GM19238 (cell line): ENCODE results near the gene INTS3.
A peak's percentile ranks its signal among the peaks of the same experiment; 100 is the strongest.
"Not testable (repeated sequence)": the region's sequence is repeated elsewhere in the genome, so short reads cannot be mapped to it uniquely, and the experiment has no call there.

Source experiments
- DNase-seq: peaks from one replicate; pipeline ENCODE4 v3.0.0; 2011; ENCODE audit warnings: low spot score; ENCODE audit not compliant: insufficient read length

Gene INTS3

GRCh38 chr1:153754266-153754665 is 26.4 kb downstream of the INTS3 start:
- no peak for DNase-seq

GRCh38 chr1:153760440-153760839 is 32.6 kb downstream of the INTS3 start:
- DNase-seq, result no peak

GRCh38 chr1:153763365-153764225 is 35.7 kb downstream of the INTS3 start:
- DNase-seq, result no peak

GRCh38 chr1:153764310-153764709 is 36.5 kb downstream of the INTS3 start:
- DNase-seq, result no peak

GRCh38 chr1:153766663-153767062 is 38.8 kb downstream of the INTS3 start:
- not testable (repeated sequence) for DNase-seq

GRCh38 chr1:153767519-153767918 is 39.7 kb downstream of the INTS3 start:
- no peak for DNase-seq

- no peak for DNase-seq
Observed at GRCh38 chr1:153768316-153769181, 40.7 kb downstream of the INTS3 start.

- DNase-seq, result no peak
Observed at GRCh38 chr1:153769221-153769620, 41.4 kb downstream of the INTS3 start.

- DNase-seq, result no peak
Observed at GRCh38 chr1:153770797-153771196, 42.9 kb downstream of the INTS3 start.

GRCh38 chr1:153771261-153771660 is 43.4 kb downstream of the INTS3 start:
- DNase-seq, result no peak

GRCh38 chr1:153771841-153772593 is 44.2 kb downstream of the INTS3 start:
- DNase-seq, result no peak

GRCh38 chr1:153773096-153773921 is 45.5 kb downstream of the INTS3 start:
- DNase-seq, result no peak

- DNase-seq, result no peak
Observed at GRCh38 chr1:153774026-153774595, 46.3 kb downstream of the INTS3 start.

GRCh38 chr1:153774780-153775457 is 47.1 kb downstream of the INTS3 start, which contains the start of gene SLC27A3:
TSS of gene SLC27A3 (plus strand) at chr1:153775407. CDS start at chr1:153775498, 91 bp downstream.
- peak; percentile 35 for DNase-seq

GRCh38 chr1:153775458-153776327 is 47.8 kb downstream of the INTS3 start:
- peak; percentile 57 for DNase-seq

GRCh38 chr1:153776352-153776751 is 48.5 kb downstream of the INTS3 start:
- DNase-seq, result no peak

- DNase-seq, result no peak
Observed at GRCh38 chr1:153776845-153777370, 49.1 kb downstream of the INTS3 start.

- no peak for DNase-seq
Observed at GRCh38 chr1:153777648-153778047, 49.8 kb downstream of the INTS3 start.
